ENCODE measurements around the gene NAB1.

GRCh38 chr2:190649798-190650390, 1.0 kb downstream of the NAB1 start:
- TF ChIP-seq CTCF (IDR thresholded peaks at IDR 0.05; ENCODE audit: low read depth, low read length, missing input control) = no peak
- TF ChIP-seq MAX (IDR thresholded peaks at IDR 0.05) = peak; percentile 13
- no peak for TF ChIP-seq ZBTB33 (IDR thresholded peaks at IDR 0.05)
- TF ChIP-seq JUND (IDR thresholded peaks at IDR 0.05) = no peak
- no peak for TF ChIP-seq REST (IDR thresholded peaks at IDR 0.05)
- no peak for TF ChIP-seq YY1 (IDR thresholded peaks at IDR 0.05)
- TF ChIP-seq TAF1 (conservative IDR thresholded peaks at IDR 0.05) = no peak
- no peak for TF ChIP-seq HNF4G (IDR thresholded peaks at IDR 0.05)
- TF ChIP-seq EGR1 (IDR thresholded peaks at IDR 0.05; ENCODE audit: low read depth in 2 of 2) = no peak
- TF ChIP-seq HNF4A (conservative IDR thresholded peaks at IDR 0.05) = peak; percentile 51 to 63

Measured in liver (tissue), 3 donors.